ENCODE measurements around the gene KRTAP3-2. TPM values are rescaled to one million over a fixed set of nuclear protein-coding genes. Genes with fewer than 3 reads are reported as not detected.

KRTAP3-2 gene
- total RNA-seq, 2 experiments from 2014 or later, result not detected

DNA sequence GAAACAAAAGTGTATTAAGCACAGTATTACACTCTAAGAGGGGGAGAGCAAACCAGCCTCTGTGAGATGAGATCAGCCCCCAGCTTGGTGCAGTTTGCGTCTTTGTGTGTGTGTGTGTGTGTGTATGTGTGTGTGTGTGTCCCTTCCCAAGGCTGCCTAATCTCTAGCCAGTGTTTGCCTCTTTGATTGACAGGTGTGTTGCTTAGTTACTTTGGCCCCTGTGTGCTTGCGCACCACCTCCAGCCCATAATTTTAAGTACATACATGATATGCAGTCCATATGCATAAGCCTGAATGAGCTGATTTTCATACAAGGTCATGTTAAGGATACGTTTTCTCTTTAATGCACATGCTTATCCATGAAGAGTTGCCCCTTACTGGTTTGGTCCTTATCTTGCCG lies 2.1 kb upstream of the KRTAP3-2 start:
- H3K36me3 Mint-ChIP-seq, result no peaks in the 10 kb centered on the region
- H3K27ac Mint-ChIP-seq, result no peak overlapping the region
- DNase-seq (no peak), ATAC-seq (ENCODE audit: low read depth) (no peak)
- H3K9me3 Mint-ChIP-seq, result no peaks in the 10 kb centered on the region
- H3K4me1 Mint-ChIP-seq, result no peaks in the 10 kb centered on the region
- no peak overlapping the region for H3K4me3 Mint-ChIP-seq
- POLR2A ChIA-PET, result no interaction called here
- H3K27me3 Mint-ChIP-seq, result peaks cover 18% of the 10 kb centered on the region

DNA sequence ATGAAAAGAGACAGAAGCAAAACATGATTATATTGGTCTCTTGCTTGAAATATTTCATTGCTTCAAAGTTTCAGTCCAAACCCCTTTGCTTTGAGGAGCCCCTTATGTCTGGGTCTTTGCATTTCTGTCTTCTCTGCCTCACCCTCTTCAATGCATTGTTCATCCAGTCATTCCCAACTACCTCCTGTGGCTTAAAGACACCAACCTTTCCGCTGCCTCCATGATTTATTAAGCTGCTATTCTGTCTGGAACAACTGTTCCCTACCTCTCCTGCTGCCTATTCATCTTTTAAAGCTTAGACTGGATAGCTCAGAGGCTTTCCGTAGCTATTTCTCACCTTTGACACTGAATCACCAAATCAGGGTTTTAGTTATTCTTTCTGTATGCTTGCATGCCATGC lies 2.3 kb downstream of the KRTAP3-2 start:
- no peak overlapping the region for H3K4me3 Mint-ChIP-seq

DNA sequence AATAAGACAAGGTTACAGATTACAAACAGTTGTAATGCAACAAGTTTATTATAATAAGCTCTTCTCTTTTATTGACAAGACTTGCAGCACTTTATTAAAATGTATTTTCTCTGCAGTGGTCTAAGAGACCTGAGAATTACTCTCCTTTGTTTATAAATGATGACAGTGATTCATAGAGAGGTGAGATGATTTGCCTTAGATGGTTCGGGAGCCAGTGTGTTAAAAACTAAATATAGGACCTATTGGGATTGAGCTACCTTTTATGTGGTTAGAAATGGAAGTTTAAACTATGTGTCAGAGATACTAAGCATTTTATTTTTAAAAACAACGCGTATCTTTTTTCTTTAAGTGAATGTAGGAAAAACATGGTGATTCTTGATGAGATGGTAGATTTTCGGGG lies 2.9 kb downstream of the KRTAP3-2 start:
- POLR2A ChIA-PET, result no interaction called here
- Mint-ChIP-seq H3K27me3 (peaks cover 28% of the 10 kb centered on the region), H3K9me3 (no peaks in the 10 kb centered on the region), H3K4me1 (no peaks in the 10 kb centered on the region), H3K36me3 (no peaks in the 10 kb centered on the region), H3K4me3 (no peak overlapping the region), H3K27ac (no peak overlapping the region)
- ATAC-seq (ENCODE audit: low read depth), result no peak
- DNase-seq, result no peak

More for the DNA sequence above, 2.3 kb downstream of the KRTAP3-2 start:
- H3K4me1 Mint-ChIP-seq, result no peaks in the 10 kb centered on the region
- DNase-seq (no peak), ATAC-seq (ENCODE audit: low read depth) (no peak)
- H3K36me3 Mint-ChIP-seq, result no peaks in the 10 kb centered on the region
- POLR2A ChIA-PET, result no interaction called here
- H3K9me3 Mint-ChIP-seq, result no peaks in the 10 kb centered on the region
- H3K27ac Mint-ChIP-seq, result no peak overlapping the region
- H3K27me3 Mint-ChIP-seq, result peaks cover 27% of the 10 kb centered on the region

DNA sequence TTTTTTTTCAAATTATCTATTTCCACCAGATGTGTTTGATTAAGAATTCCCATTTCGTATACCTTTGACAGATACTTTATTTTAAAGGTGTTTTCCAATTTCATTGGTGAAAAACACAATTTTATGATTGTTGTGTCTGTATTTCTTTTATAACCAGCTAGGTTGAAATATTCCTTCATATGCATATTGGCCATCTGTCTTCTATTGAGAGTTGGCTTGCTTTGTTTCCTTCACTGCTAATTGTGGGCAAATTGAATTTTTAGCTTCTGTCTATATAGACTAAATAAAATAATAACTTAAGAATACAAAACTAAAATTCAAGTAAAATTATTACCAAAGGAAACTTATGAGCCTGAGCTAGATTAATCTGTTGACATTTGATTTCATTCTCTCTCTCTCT lies 4.6 kb downstream of the KRTAP3-2 start:
- DNase-seq, result no peak
- POLR2A ChIA-PET, result no interaction called here
- H3K27ac Mint-ChIP-seq, result no peak overlapping the region
- H3K4me1 Mint-ChIP-seq, result no peaks in the 10 kb centered on the region
- H3K9me3 Mint-ChIP-seq, result no peaks in the 10 kb centered on the region
- peaks cover 30% of the 10 kb centered on the region for H3K27me3 Mint-ChIP-seq
- H3K36me3 Mint-ChIP-seq, result no peaks in the 10 kb centered on the region
- ATAC-seq (ENCODE audit: low read depth), result no peak
- H3K4me3 Mint-ChIP-seq, result no peak overlapping the region

DNA sequence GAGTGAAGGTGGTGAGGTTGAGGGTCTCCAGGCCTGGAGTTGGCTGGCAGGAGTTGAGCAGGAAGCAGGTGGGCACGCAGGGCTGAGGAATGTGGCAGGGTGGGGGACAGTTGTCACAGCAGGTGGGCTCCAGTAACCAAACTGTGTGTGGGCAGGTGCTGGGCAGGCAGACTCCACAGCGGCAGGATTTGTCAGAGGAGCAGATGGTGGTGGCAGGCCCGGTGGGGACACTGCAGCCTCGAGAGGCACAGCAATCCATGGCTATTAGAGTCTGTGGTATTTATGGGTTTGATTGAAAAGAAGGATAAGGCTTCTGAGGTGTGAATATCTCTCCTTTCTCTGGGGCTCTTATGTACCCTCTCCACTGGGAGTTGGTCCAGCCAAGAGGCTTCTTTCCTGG lies 5.9 kb downstream of the KRTAP3-2 start, which contains the start of gene KRTAP3-3:
Gene KRTAP3-3 (minus strand): TSS at position 326 of the 400 bp plus-strand sequence. CDS start 67 bp downstream, at position 259.
- Mint-ChIP-seq H3K4me3 (no peak within 1 kb of the TSS), H3K9me3 (no peaks in the 10 kb centered on the region), H3K4me1 (no peaks in the 10 kb centered on the region), H3K27me3 (peaks cover 26% of the 10 kb centered on the region), H3K36me3 (no peaks in the 10 kb centered on the region), H3K27ac (no peak within 1 kb of the TSS)
- no peak for DNase-seq
- POLR2A ChIA-PET, result no interaction called here
- no peak for ATAC-seq (ENCODE audit: low read depth)

DNA sequence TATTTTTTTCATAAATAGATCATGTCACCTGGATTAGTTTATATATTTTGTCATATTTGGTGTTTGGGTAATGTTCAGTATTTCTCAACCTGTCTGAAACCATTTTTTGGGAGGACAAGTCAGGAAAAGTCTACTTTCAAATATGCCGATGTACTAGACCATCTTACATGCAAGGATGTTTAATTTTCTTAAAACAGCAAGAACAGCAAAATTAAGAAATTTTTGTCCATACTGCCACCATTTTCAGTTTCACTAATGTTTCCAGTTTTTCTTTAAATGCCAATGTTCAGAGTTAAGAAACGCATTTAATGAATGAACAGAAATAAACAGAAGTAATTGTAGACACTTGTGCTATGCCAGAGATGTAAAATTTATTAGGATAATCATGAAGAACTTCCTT lies 6.6 kb downstream of the KRTAP3-2 start:
- DNase-seq (no peak), ATAC-seq (ENCODE audit: low read depth) (no peak)
- Mint-ChIP-seq H3K9me3 (no peaks in the 10 kb centered on the region), H3K4me3 (no peak overlapping the region), H3K27ac (no peak overlapping the region), H3K36me3 (no peaks in the 10 kb centered on the region), H3K27me3 (peaks cover 26% of the 10 kb centered on the region), H3K4me1 (no peaks in the 10 kb centered on the region)
- POLR2A ChIA-PET, result no interaction called here

DNA sequence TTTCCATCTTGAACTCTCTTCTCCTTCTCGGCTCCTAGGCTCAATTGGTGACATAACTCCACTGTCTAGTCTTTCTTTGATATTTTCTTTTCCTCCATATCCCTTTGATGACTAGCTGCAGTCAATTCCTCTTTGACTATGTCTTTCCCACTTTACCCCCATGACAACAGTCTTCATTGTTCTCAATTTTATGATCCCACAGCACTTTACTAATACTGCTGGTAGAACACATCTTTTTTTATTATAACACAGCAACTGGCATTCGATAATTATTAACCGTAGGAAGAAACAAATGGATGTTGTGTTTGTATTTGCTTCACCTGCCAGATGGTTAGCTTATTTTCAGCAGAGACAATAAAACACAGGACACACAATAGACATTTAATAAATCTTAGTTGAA lies 7.0 kb downstream of the KRTAP3-2 start:
- POLR2A ChIA-PET, result no interaction called here
- H3K27me3 Mint-ChIP-seq, result peaks cover 26% of the 10 kb centered on the region
- no peak overlapping the region for H3K27ac Mint-ChIP-seq
- DNase-seq (no peak), ATAC-seq (ENCODE audit: low read depth) (no peak)
- H3K4me3 Mint-ChIP-seq, result no peak overlapping the region
- H3K9me3 Mint-ChIP-seq, result no peaks in the 10 kb centered on the region
- no peaks in the 10 kb centered on the region for H3K36me3 Mint-ChIP-seq
- no peaks in the 10 kb centered on the region for H3K4me1 Mint-ChIP-seq

DNA sequence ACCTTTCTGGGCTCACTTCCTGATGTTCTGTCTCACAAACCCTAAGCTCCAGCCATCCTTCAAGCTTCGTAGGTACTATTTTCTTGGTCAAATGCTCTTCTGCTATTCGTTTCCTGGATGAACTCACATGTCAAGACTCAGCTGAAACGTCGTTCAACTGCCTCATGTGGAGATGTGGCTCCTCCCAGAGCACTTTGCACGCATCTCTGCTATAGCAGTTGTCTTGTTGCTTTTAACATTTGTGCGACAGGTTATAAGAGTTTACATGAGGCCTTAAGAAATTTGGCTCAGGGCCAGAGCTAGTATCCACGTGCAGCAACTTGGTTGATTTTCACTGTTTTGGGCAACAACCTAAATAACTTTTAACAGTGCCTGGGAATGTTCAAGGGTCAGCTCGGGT lies 12.8 kb downstream of the KRTAP3-2 start:
- POLR2A ChIA-PET, result no interaction called here
- H3K4me3 Mint-ChIP-seq, result no peak overlapping the region
- no peaks in the 10 kb centered on the region for H3K36me3 Mint-ChIP-seq
- H3K27me3 Mint-ChIP-seq, result peaks cover 24% of the 10 kb centered on the region
- no peak overlapping the region for H3K27ac Mint-ChIP-seq
- ATAC-seq (ENCODE audit: low read depth) (no peak), DNase-seq (no peak)
- no peaks in the 10 kb centered on the region for H3K4me1 Mint-ChIP-seq
- no peaks in the 10 kb centered on the region for H3K9me3 Mint-ChIP-seq

DNA sequence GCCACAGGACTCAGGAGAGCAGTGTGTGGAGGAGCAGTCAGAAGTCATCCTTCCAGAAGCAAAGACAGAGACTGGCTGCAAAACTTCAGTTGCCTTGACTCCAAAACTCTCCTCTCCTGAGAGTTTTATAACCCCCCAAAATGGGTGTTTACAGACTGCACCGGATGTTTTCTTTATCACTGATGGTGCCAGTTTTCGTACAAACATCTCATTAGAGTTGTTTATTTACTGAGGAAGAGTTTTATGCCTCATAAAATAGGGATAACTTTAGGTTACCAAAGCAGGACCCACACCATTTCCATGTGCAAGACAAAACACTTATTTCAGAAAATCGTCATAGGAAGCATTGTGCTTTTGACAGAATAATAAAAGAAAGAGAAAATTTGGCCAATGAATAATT lies 15.5 kb downstream of the KRTAP3-2 start, which contains the start of gene KRT40:
Gene KRT40 (minus strand): TSS at position 101 of the 400 bp plus-strand sequence. CDS start 53 bp downstream, at position 48.
- Mint-ChIP-seq H3K36me3 (no peaks in the 10 kb centered on the region), H3K4me1 (no peaks in the 10 kb centered on the region), H3K27ac (no peak within 1 kb of the TSS), H3K27me3 (peaks cover 19% of the 10 kb centered on the region), H3K9me3 (no peaks in the 10 kb centered on the region), H3K4me3 (no peak within 1 kb of the TSS)
- POLR2A ChIA-PET, result no interaction called here
- ATAC-seq (ENCODE audit: low read depth), result no peak
- DNase-seq, result no peak

DNA sequence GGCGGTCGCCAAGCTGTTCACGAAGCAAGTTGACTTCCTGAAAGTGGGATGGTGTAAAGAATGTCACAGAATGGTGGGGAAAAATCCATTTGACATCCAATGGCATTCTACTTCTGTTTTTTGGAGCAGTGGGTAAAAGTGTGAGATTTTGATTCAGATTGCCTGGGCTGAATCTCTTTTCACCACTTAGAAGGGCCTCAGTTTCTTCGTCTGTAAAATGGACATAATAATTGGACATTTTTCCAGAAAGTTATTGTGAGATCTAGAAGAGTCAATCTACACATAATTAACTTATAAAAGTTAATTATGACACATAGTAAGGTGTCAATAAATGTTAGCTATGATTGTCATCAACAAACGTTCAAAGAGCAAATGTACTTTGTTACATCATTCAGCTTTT lies 18.6 kb downstream of the KRTAP3-2 start:
- Mint-ChIP-seq H3K9me3 (no peaks in the 10 kb centered on the region), H3K36me3 (no peaks in the 10 kb centered on the region), H3K4me3 (no peak overlapping the region), H3K27ac (no peak overlapping the region), H3K27me3 (peaks cover 17% of the 10 kb centered on the region), H3K4me1 (no peaks in the 10 kb centered on the region)
- DNase-seq (no peak), ATAC-seq (ENCODE audit: low read depth) (no peak)
- POLR2A ChIA-PET, result no interaction called here

DNA sequence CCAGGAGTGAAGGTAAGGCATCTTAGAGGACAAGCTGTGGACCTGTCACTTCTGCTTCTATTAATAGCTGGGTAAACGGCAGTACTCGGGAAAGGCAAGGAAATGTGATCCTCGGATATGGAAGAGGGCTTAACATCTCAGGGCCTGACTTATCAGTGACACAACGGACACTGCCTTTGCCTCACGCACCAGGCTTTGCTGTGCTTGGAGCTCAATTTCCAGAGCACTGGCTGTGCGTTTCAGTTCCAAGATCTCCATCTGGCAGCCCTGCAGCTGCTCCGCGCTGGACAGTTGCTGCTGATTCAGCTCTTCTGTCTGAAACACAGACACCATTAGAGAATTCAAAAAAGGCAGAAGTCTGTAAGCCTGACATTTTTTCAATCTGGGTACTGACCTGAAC lies 19.1 kb downstream of the KRTAP3-2 start:
- no peak for ATAC-seq (ENCODE audit: low read depth)
- no peaks in the 10 kb centered on the region for H3K4me1 Mint-ChIP-seq
- no peaks in the 10 kb centered on the region for H3K9me3 Mint-ChIP-seq
- DNase-seq, result no peak
- POLR2A ChIA-PET, result no interaction called here
- H3K27me3 Mint-ChIP-seq, result peaks cover 14% of the 10 kb centered on the region
- no peak overlapping the region for H3K4me3 Mint-ChIP-seq
- no peak overlapping the region for H3K27ac Mint-ChIP-seq
- H3K36me3 Mint-ChIP-seq, result no peaks in the 10 kb centered on the region

DNA sequence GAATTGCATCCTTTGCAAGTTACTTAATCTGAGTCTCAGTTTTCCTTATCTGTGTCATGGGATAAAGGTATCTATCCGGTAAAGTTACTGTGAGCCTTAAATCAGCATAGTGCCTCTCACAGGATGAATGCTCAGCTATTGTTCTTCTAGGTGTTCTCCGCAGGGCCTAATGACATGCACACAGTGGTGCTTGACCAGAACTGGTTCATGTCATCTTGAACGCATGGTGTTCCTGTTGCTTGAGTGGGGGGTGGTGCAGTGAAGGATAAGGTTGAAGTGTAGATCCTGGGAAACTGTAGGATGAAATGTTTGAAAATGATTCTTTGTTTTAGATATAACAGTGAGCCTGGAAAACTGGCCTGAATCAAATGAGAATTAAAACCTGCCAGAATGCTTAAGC lies 19.6 kb downstream of the KRTAP3-2 start:
- Mint-ChIP-seq H3K27me3 (peaks cover 14% of the 10 kb centered on the region), H3K4me3 (no peak overlapping the region), H3K27ac (no peak overlapping the region), H3K9me3 (no peaks in the 10 kb centered on the region), H3K4me1 (no peaks in the 10 kb centered on the region), H3K36me3 (no peaks in the 10 kb centered on the region)
- POLR2A ChIA-PET, result no interaction called here
- no peak for ATAC-seq (ENCODE audit: low read depth)
- DNase-seq, result no peak

DNA sequence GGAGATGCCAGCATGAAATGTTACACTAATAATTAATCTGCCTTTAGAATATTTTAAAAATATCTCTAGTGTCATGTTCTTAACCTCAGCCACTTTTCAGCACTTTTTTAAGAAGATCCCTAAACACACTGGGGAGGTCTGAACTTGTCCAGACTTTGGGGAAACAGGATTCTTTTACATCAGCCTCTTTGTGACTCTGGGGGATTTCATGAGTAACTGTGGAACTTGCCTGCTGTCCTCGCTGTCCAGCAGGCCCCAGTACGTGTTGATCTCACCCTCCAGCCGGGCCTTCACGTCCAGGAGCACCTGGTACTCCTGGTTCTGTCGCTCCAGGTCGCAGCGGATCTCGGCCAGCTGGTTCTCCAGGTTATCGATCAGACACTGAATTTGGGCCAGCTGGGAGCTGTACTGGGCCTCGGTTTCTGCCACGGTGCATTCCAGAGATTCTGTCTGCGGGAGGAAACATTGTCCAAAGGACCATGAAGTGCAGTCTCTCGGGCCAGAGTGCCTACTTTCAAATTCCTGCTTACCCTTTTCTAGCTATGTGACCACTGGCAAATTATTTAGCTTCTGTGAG lies 21.0 kb downstream of the KRTAP3-2 start:
- H3K4me3 Mint-ChIP-seq, result no peak overlapping the region
- no peak overlapping the region for H3K27ac Mint-ChIP-seq
- peaks cover 14% of the 10 kb centered on the region for H3K27me3 Mint-ChIP-seq
- ATAC-seq (ENCODE audit: low read depth) (no peak), DNase-seq (no peak)
- no peaks in the 10 kb centered on the region for H3K36me3 Mint-ChIP-seq
- H3K9me3 Mint-ChIP-seq, result no peaks in the 10 kb centered on the region
- POLR2A ChIA-PET, result no interaction called here
- no peaks in the 10 kb centered on the region for H3K4me1 Mint-ChIP-seq

DNA sequence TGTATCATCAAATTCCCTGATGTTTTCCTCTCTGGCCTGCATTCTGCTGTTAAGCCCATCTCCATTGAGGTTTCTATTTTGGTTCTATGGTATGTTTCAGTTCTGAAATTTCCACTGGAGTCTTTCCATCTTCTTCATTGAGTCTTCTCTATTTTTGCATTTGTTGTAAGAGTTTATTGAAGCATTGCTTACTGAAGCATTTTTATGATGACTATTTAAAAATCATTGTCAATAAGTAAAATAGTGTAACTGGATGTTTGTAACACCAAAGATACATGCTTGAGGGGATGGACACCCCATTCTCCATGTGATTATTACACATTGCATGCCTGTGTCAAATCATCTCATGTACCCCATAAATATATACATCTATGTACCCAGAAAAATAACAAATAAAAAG lies 24.2 kb downstream of the KRTAP3-2 start:
- POLR2A ChIA-PET, result interaction anchor here (0.6 kb wide), 1 partner anchor 69 kb away, joined by 3 read pairs; no protein-coding TSS in a partner anchor
- Mint-ChIP-seq H3K36me3 (no peaks in the 10 kb centered on the region), H3K4me3 (no peak overlapping the region), H3K4me1 (no peaks in the 10 kb centered on the region), H3K9me3 (no peaks in the 10 kb centered on the region), H3K27ac (no peak overlapping the region), H3K27me3 (peaks cover 12% of the 10 kb centered on the region)
- ATAC-seq (ENCODE audit: low read depth), result no peak
- DNase-seq, result no peak

DNA sequence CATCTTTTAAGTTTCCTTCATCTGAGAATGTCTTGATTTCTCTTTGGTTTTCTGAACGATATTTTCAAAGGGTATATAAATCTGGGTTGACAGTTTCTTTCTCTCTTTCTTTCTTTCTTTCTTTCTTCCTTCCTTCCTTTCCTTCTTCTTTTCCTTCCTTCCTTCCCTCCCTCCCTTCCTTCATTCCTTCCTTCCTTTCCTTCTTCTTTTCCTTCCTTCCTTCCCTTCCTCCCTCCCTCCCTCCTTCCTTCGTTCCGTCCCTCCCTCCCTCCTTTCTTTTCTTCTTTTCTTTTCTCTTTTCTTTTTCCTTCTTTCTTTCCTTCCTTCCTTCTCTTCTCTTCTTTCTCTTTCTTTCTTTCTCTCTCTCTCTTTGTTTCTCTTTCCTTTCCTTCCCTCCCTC lies 25.3 kb downstream of the KRTAP3-2 start:
- Mint-ChIP-seq H3K4me3 (no peak overlapping the region), H3K4me1 (no peaks in the 10 kb centered on the region), H3K27me3 (peaks cover 13% of the 10 kb centered on the region)

More for the DNA sequence above, 25.3 kb downstream of the KRTAP3-2 start:
- ATAC-seq (ENCODE audit: low read depth), result no peak
- POLR2A ChIA-PET, result no interaction called here
- H3K36me3 Mint-ChIP-seq, result no peaks in the 10 kb centered on the region
- no peak overlapping the region for H3K27ac Mint-ChIP-seq
- DNase-seq, result no peak
- H3K9me3 Mint-ChIP-seq, result no peaks in the 10 kb centered on the region
